HuH-7 (cell line): ENCODE results near the gene RNF187.

Source experiments
- DNase-seq: peaks from one replicate; pipeline ENCODE4 v3.0.0; 2011; ENCODE audit warnings: low spot score

RNF187 gene

GRCh38 chr1:228544921-228545591 is 57.9 kb downstream of the RNF187 start:
- no peak for DNase-seq
